MM.1S (cell line): ENCODE measurements around the gene ETNPPL.

Experiments used
- DNase-seq: peaks from one replicate; pipeline ENCODE4 v3.0.0-alpha.2; 2015
- H2AFZ ChIP-seq: fragments of 300-600 bp; sonication (generic); 2 replicates; pipeline ENCODE4 v1.6.0; 2016; ENCODE audit warnings: antibody characterized with exemption, low read length
- H3F3A ChIP-seq: fragments of 300-600 bp; sonication (generic); 2 replicates; pipeline ENCODE4 v1.6.1; 2016; ENCODE audit warnings: mild to moderate bottlenecking, antibody characterized with exemption, low read length, moderate library complexity, mixed read lengths; ENCODE audit not compliant: insufficient read depth
- H3K27ac ChIP-seq: fragments of 300-600 bp; sonication (generic); 2 replicates; pipeline ENCODE4 v1.5.1; 2016; ENCODE audit warnings: mild to moderate bottlenecking, low read length
- H3K27me3 ChIP-seq: fragments of 300-600 bp; sonication (generic); replicated peaks from 2 replicates; pipeline ENCODE4 v1.6.0; 2016; ENCODE audit warnings: low read length; ENCODE audit not compliant: insufficient read depth
- H3K36me3 ChIP-seq: fragments of 300-600 bp; sonication (generic); replicated peaks from 2 replicates; pipeline ENCODE4 v1.6.1; 2016; ENCODE audit warnings: mild to moderate bottlenecking, low read length, mixed read lengths; ENCODE audit not compliant: insufficient read depth
- H3K4me1 ChIP-seq: fragments of 300-600 bp; sonication (generic); 2 replicates; pipeline ENCODE4 v1.6.1; 2016; ENCODE audit warnings: low read length, mixed read lengths
- H3K4me2 ChIP-seq: fragments of 300-600 bp; sonication (generic); 2 replicates; pipeline ENCODE4 v1.6.0; 2016; ENCODE audit warnings: low read depth, low read length
- H3K4me3 ChIP-seq: fragments of 300-600 bp; sonication (generic); 2 replicates; pipeline ENCODE4 v1.5.1; 2016; ENCODE audit warnings: low read length, mixed read lengths
- H3K79me2 ChIP-seq: fragments of 300-600 bp; sonication (generic); 2 replicates; pipeline ENCODE4 v1.6.1; 2016; ENCODE audit warnings: mixed run types, low read length, mixed read lengths
- H3K9ac ChIP-seq: fragments of 300-600 bp; sonication (generic); 2 replicates; pipeline ENCODE4 v1.6.1; 2016; ENCODE audit warnings: low read length, mixed read lengths
- H3K9me2 ChIP-seq: fragments of 300-600 bp; sonication (generic); replicated peaks from 2 replicates; pipeline ENCODE4 v1.6.1; 2016; ENCODE audit warnings: mild to moderate bottlenecking, low read length, mixed read lengths; ENCODE audit not compliant: insufficient read depth
- H3K9me3 ChIP-seq: fragments of 300-600 bp; sonication (generic); replicated peaks from 2 replicates; pipeline ENCODE4 v1.6.1; 2016; ENCODE audit warnings: mild to moderate bottlenecking, low read length, mixed read lengths; ENCODE audit not compliant: insufficient read depth
- H4K20me1 ChIP-seq: fragments of 300-600 bp; sonication (generic); 2 replicates; pipeline ENCODE4 v1.6.1; 2016; ENCODE audit warnings: mild to moderate bottlenecking, low read length, moderate library complexity, mixed read lengths; ENCODE audit not compliant: insufficient read depth
- EZH2 ChIP-seq: fragments of 300-600 bp; sonication (generic); optimal IDR thresholded peaks from 2 replicates; pipeline ENCODE3; 2017; ENCODE audit warnings: low read depth, mild to moderate bottlenecking, antibody characterized with exemption, low read length, mixed read lengths
- EZH2phosphoT487 ChIP-seq: fragments of 300-600 bp; sonication (generic); IDR thresholded peaks from 2 replicates; pipeline ENCODE4 v1.6.1; 2018; ENCODE audit warnings: antibody characterized with exemption, low read length
- TF ChIP-seq, protein P1 (sequence below): fragments of 300-600 bp; sonication (generic); IDR thresholded peaks from 2 replicates; pipeline ENCODE4 v1.5.1; 2016; ENCODE audit warnings: antibody characterized with exemption, low read length, mixed read lengths

ETNPPL gene

DNA sequence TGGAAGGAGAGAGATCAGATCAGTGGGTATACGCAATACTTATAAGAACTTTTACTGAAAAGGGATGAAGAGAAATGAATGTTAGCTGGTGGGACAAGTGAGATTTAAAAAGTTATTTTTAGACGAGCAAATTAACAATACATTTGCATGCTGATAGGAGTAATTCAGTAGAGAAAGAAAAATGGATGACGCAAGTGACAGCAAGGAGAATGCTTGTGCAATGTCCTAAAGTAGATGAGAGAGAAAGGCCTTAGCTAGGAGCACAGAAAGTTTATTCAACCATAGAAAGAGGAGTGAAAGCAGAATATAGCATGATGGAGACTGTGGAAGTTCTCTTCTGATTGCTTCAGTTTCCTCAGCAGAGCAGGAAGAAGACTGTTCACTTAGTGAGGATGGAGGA lies 66.7 kb downstream of the ETNPPL start:
- Histone ChIP-seq H3K27ac (no peak overlapping the region), H3K27me3 (no peaks in the 10 kb centered on the region), H3K9ac (no peak overlapping the region), H3K36me3 (no peaks in the 10 kb centered on the region), H2AFZ (no peak overlapping the region), H3K4me3 (no peak overlapping the region), H3K4me1 (peaks cover 42% of the 10 kb centered on the region), H4K20me1 (no peaks in the 10 kb centered on the region), H3K9me3 (no peaks in the 10 kb centered on the region), H3K9me2 (no peaks in the 10 kb centered on the region), H3K79me2 (no peaks in the 10 kb centered on the region), H3K4me2 (no peak overlapping the region), H3F3A (no peaks in the 10 kb centered on the region)
- no peak for DNase-seq
- TF ChIP-seq, protein P1, sequence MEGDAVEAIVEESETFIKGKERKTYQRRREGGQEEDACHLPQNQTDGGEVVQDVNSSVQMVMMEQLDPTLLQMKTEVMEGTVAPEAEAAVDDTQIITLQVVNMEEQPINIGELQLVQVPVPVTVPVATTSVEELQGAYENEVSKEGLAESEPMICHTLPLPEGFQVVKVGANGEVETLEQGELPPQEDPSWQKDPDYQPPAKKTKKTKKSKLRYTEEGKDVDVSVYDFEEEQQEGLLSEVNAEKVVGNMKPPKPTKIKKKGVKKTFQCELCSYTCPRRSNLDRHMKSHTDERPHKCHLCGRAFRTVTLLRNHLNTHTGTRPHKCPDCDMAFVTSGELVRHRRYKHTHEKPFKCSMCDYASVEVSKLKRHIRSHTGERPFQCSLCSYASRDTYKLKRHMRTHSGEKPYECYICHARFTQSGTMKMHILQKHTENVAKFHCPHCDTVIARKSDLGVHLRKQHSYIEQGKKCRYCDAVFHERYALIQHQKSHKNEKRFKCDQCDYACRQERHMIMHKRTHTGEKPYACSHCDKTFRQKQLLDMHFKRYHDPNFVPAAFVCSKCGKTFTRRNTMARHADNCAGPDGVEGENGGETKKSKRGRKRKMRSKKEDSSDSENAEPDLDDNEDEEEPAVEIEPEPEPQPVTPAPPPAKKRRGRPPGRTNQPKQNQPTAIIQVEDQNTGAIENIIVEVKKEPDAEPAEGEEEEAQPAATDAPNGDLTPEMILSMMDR = no peak
- no peak for TF ChIP-seq EZH2
- TF ChIP-seq EZH2phosphoT487 = no peak

- Histone ChIP-seq H2AFZ (no peak overlapping the region), H3K27ac (no peak overlapping the region), H3K4me3 (no peak overlapping the region), H3K9me2 (no peaks in the 10 kb centered on the region), H3F3A (no peaks in the 10 kb centered on the region), H3K36me3 (no peaks in the 10 kb centered on the region), H3K27me3 (no peaks in the 10 kb centered on the region), H3K9ac (no peak overlapping the region), H3K4me1 (peaks cover 34% of the 10 kb centered on the region), H3K79me2 (no peaks in the 10 kb centered on the region), H3K4me2 (no peak overlapping the region), H4K20me1 (no peaks in the 10 kb centered on the region), H3K9me3 (no peaks in the 10 kb centered on the region)
- DNase-seq = no peak
- TF ChIP-seq, protein P1 = no peak
- TF ChIP-seq EZH2 = no peak
- no peak for TF ChIP-seq EZH2phosphoT487
Measured at GRCh38 chr4:108695062-108695461, 67.8 kb downstream of the ETNPPL start.

DNA sequence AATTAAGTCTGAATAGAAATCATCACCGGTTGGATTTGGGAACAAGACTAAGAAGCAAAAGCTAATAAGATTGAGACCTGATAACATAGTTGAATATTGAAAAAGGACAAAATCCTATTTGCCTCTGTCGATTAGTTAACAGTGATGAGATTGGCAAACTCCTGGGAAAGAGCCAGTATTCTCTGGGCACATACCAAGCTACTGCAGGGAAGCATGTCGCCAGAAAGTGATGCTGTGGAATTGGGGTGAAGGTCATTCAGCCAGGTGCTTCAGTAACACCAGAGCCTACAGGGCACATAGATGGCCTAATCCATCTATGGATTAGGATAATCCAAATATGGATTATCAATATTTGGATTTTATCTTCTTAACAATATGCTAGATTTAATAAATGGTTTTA lies 68.4 kb downstream of the ETNPPL start:
- H3K4me2 ChIP-seq = no peak overlapping the region
- H3K9ac ChIP-seq = no peak overlapping the region
- TF ChIP-seq, protein P1 = no peak
- no peak for TF ChIP-seq EZH2
- no peak for TF ChIP-seq EZH2phosphoT487
- no peaks in the 10 kb centered on the region for H3K9me2 ChIP-seq
- H3K4me1 ChIP-seq = peaks cover 29% of the 10 kb centered on the region
- no peak overlapping the region for H3K4me3 ChIP-seq
- no peak overlapping the region for H3K27ac ChIP-seq
- H3K36me3 ChIP-seq = no peaks in the 10 kb centered on the region
- H3K9me3 ChIP-seq = no peaks in the 10 kb centered on the region
- no peaks in the 10 kb centered on the region for H3K79me2 ChIP-seq
- no peaks in the 10 kb centered on the region for H4K20me1 ChIP-seq
- H3K27me3 ChIP-seq = no peaks in the 10 kb centered on the region
- no peaks in the 10 kb centered on the region for H3F3A ChIP-seq
- no peak for DNase-seq
- H2AFZ ChIP-seq = no peak overlapping the region
